Measurements from ENCODE around the gene KRT8. TPM values are rescaled to one million over a fixed set of nuclear protein-coding genes. Genes with fewer than 3 reads are reported as not detected.
A peak's percentile ranks its signal among the peaks of the same experiment; 100 is the strongest.

The KRT8 gene
- total and polyA plus RNA-seq, 4 experiments from 2014 or later = 0.29 to 1.1 (median 0.64) TPM

DNA sequence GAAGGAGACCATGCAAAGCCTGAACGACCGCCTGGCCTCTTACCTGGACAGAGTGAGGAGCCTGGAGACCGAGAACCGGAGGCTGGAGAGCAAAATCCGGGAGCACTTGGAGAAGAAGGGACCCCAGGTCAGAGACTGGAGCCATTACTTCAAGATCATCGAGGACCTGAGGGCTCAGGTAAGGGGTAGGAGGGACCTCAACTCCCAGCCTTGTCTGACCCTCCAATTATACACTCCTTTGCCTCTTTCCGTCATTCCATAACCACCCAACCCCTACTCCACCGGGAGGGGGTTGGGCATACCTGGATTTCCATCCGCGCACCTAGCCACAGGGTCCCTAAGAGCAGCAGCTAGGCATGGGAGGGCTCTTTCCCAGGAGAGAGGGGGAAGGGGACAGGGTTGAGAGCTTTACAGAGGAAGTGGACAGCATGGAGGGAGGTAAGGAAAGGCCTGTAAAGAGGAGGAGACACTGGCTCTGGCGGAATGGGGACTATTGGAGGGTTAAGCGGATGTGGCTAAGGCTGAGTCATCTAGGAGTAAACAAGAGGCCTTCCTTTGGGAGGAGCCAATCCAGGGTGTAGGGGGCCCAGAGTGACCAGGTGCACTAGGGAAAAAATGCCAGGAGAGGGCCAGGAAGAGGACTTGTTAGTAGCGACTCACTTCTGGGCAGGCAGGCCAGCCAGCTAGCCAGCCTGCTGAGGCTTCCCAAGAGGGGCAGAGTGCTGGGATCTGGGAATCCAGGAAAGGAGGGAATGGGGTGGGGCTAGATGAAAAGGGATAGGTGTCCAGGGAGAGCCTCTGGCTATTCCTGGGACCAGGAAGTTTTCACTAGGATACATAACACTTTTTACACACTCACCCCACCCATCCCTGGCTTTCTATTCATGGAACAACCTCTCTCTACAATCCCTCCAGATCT lies 44.8 kb upstream of the KRT8 start:
- Histone ChIP-seq H3K27ac (ENCODE audit: low read depth, low read length) (no peak overlapping the region), H3K4me1 (ENCODE audit: insufficient read depth, low read length) (peaks cover 8% of the 10 kb centered on the region), H3K9me3 (ENCODE audit: control insufficient read depth in 1 of 2, low read length in 2 of 2) (no peaks in the 10 kb centered on the region), H3K27me3 (ENCODE audit: insufficient read depth, low read length) (no peaks in the 10 kb centered on the region), H3K4me3 (ENCODE audit: low read length in 2 of 2) (peak overlapping the region in 1 of 2 donors; percentile 66), H3K36me3 (ENCODE audit: insufficient read depth, low read length) (no peaks in the 10 kb centered on the region)
- no peaks in the 10 kb centered on the region for H3K36me3 Mint-ChIP-seq
- H3K27ac Mint-ChIP-seq = peak overlapping the region in 5 of 7 donors; percentile 38 to 76 (median 69)
- peaks cover 0 to 6% of the 10 kb centered on the region in 2 donors for H3K27me3 Mint-ChIP-seq
- ChIA-PET POLR2A (ENCODE audit: partially characterized antibody) (no interaction called here), CTCF (ENCODE audit: partially characterized antibody) (interaction anchor here (0.8 to 3.4 kb wide), 2 partner anchors 10 to 31 kb away, joined by 3 to 12 read pairs; no protein-coding TSS in a partner anchor)
- DNase-seq = no peak
- no peaks in the 10 kb centered on the region for H3K9me3 Mint-ChIP-seq
- H3K4me3 Mint-ChIP-seq = peak overlapping the region; percentile 52 to 83 (median 69)
- H3K4me1 Mint-ChIP-seq = peaks cover 2 to 22% (median 12%) of the 10 kb centered on the region in 4 donors
- intact Hi-C loops (cut with micrococcal nuclease) = no loop called here

DNA sequence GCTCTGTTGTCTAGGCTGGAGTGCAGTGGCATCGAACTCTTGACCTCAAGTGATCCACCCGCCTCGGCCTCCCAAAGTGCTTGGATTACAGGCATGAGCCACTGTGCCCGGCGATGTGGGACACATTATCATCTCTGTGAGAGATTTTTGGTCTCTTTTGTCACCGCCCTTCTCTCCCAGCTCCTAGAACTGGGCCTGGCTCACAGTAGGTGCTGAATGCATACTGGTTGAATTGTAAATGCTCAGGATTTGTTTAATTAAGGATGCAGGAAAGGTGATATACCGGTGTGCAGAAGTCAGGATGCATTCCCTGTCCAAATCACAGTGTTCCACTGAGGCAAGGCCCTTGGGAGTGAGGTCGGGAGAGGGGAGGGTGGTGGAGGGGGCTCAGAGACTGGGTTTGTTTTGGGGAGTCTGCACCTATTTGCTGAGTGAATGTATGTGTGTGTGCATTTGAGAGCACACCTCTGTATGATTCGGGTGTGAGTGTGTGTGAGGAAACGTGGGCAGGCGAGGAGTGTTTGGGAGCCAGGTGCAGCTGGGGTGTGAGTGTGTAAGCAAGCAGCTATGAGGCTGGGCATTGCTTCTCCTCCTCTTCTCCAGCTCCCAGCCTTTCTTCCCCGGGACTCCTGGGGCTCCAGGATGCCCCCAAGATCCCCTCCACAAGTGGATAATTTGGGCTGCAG lies 43.0 kb upstream of the KRT8 start:
- Histone ChIP-seq H3K27ac (ENCODE audit: low read depth, low read length) (no peak overlapping the region), H3K27me3 (ENCODE audit: insufficient read depth, low read length) (no peaks in the 10 kb centered on the region), H3K36me3 (ENCODE audit: insufficient read depth, low read length) (no peaks in the 10 kb centered on the region), H3K9me3 (ENCODE audit: control insufficient read depth in 1 of 2, low read length in 2 of 2) (no peaks in the 10 kb centered on the region), H3K4me3 (ENCODE audit: low read length in 2 of 2) (no peak overlapping the region), H3K4me1 (ENCODE audit: insufficient read depth, low read length) (peaks cover 8% of the 10 kb centered on the region)
- no peak for DNase-seq
- intact Hi-C loops (cut with micrococcal nuclease) = no loop called here
- POLR2A ChIA-PET (ENCODE audit: partially characterized antibody) = no interaction called here
- Mint-ChIP-seq H3K4me1 (peaks cover 2 to 22% (median 12%) of the 10 kb centered on the region in 4 donors), H3K27ac (peak overlapping the region in 5 of 7 donors; percentile 47 to 74 (median 51)), H3K36me3 (no peaks in the 10 kb centered on the region), H3K27me3 (peaks cover 3 to 6% of the 10 kb centered on the region in 2 donors), H3K4me3 (peak overlapping the region; percentile 65 to 91 (median 87)), H3K9me3 (no peaks in the 10 kb centered on the region)
- CTCF ChIA-PET (ENCODE audit: partially characterized antibody) = interaction anchor here (0.7 kb wide), 1 partner anchor 70 kb away, joined by 3 read pairs; no protein-coding TSS in a partner anchor

DNA sequence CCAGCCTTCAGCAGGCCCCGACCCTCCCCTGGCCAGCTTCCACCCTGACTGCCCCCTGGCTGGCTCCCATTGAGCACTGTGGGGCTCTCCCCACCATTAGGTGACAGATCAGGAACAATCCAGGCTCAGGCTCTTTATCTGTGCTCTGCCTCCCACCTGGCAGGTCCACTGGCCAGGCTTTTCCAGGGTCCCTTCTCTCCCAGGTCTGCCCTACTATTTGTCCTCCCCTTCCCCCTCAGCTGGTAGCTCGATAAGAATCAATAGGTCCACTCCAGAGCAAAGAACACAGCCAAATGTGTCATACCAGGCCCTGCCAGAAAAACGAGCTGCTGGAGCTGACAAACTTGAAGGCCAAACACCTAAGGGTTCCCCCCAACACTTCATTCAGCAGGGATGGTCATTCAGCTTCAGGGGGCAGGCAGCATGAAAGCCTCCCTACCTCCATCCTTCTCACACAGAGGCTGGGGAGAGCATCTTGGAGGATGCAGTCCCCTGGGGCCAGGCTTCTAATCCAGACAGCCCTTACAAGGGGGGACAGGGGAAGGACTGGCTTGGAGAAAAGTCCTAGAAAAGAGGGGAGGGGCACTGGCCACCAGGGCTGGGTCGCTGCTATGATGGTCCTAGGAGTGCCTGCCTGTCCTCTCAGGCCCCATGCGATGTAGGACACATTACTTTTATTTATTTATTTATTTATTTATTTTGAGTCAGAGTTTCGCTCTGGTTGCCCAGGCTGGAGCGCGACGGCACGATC lies 42.1 kb upstream of the KRT8 start:
- intact Hi-C loops (cut with micrococcal nuclease) = no loop called here
- Mint-ChIP-seq H3K4me3 (peak overlapping the region in 2 of 8 donors; percentile 23 to 54), H3K4me1 (peaks cover 2 to 22% (median 12%) of the 10 kb centered on the region in 4 donors), H3K27ac (peak overlapping the region in 1 of 7 donors; percentile 73), H3K36me3 (no peaks in the 10 kb centered on the region), H3K27me3 (peaks cover 4 to 6% of the 10 kb centered on the region in 2 donors), H3K9me3 (no peaks in the 10 kb centered on the region)
- Histone ChIP-seq H3K4me1 (ENCODE audit: insufficient read depth, low read length) (peaks cover 8% of the 10 kb centered on the region), H3K4me3 (ENCODE audit: low read length in 2 of 2) (no peak overlapping the region), H3K36me3 (ENCODE audit: insufficient read depth, low read length) (no peaks in the 10 kb centered on the region), H3K9me3 (ENCODE audit: control insufficient read depth in 1 of 2, low read length in 2 of 2) (no peaks in the 10 kb centered on the region), H3K27me3 (ENCODE audit: insufficient read depth, low read length) (no peaks in the 10 kb centered on the region), H3K27ac (ENCODE audit: low read depth, low read length) (no peak overlapping the region)
- no peak for DNase-seq
- ChIA-PET CTCF (ENCODE audit: partially characterized antibody) (interaction anchor here (0.8 to 1.1 kb wide), 2 partner anchors 11 to 62 kb away, joined by 3 to 4 read pairs; no protein-coding TSS in a partner anchor), POLR2A (ENCODE audit: partially characterized antibody) (no interaction called here)

DNA sequence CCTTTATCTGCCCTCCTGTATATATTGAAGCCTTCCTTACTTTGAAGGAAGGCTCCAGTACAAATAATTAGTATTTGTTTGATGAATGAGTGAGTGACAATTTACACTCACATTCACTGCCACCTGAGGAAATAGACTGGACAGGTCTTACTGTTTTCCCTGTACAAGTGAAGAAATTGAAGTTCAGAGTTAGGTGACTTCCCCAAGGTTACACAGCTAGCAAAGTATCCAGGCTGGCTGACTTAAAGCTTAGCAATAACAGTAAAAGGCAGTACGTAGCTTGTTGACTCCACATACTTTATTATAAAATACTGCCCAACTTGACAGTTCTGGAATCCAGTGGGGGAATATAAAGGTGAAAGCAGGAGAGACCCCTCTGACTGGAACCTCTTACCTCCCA lies 41.5 kb upstream of the KRT8 start:
- no peaks in the 10 kb centered on the region for H3K9me3 Mint-ChIP-seq
- Histone ChIP-seq H3K4me3 (ENCODE audit: low read length in 2 of 2) (no peak overlapping the region), H3K27ac (ENCODE audit: low read depth, low read length) (no peak overlapping the region), H3K9me3 (ENCODE audit: control insufficient read depth in 1 of 2, low read length in 2 of 2) (no peaks in the 10 kb centered on the region), H3K36me3 (ENCODE audit: insufficient read depth, low read length) (no peaks in the 10 kb centered on the region), H3K27me3 (ENCODE audit: insufficient read depth, low read length) (no peaks in the 10 kb centered on the region), H3K4me1 (ENCODE audit: insufficient read depth, low read length) (peaks cover 8% of the 10 kb centered on the region)
- intact Hi-C loops (cut with micrococcal nuclease) = no loop called here
- ChIA-PET POLR2A (ENCODE audit: partially characterized antibody) (no interaction called here), CTCF (ENCODE audit: partially characterized antibody) (interaction anchor here (0.8 to 1.1 kb wide), 2 partner anchors 10 to 61 kb away, joined by 3 to 4 read pairs; no protein-coding TSS in a partner anchor)
- no peak overlapping the region for H3K27ac Mint-ChIP-seq
- H3K4me1 Mint-ChIP-seq = peaks cover 2 to 22% (median 12%) of the 10 kb centered on the region in 4 donors
- no peaks in the 10 kb centered on the region for H3K36me3 Mint-ChIP-seq
- DNase-seq = no peak
- peaks cover 4 to 6% of the 10 kb centered on the region in 2 donors for H3K27me3 Mint-ChIP-seq
- no peak overlapping the region for H3K4me3 Mint-ChIP-seq

DNA sequence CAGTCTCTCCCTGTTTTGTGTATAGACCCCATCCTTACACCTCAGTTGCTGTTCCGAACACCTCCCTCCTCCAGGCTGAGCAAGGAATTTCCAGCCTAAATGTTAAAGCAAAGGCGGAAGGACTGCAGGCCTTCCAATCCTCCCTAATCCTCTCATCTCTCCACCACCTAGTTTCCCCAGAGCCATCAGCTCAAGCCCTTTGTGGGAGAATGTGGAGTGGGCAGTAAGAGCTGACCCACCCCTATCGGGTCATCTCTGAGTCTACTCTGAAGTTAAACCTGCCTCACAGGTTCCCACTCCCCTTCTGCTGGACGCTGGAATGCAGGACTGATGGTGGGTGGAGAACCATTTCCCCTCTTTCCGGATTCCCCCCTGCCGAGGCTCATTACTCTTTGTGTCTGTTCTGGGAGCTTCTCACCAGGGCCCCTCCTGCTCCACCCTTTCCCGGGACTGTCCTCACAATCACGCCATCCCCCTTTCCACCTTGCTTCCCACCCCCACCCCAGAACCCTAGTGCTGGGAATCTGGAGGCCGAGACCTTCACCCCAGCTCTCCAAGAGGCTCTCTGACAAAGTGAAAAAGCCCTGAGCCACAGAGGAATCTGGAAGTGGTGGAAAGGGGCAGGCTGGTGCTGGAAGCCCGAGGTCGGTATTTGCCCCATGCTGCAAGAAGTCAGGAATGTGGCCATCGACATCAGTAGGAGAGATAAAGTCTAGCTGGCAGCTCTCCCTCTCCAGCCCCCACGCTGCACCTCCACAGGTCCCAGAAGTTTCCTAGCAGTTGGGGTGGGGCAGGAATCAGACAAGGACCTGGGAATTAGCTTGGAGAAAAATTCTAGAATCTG lies 40.7 kb upstream of the KRT8 start:
- no peak overlapping the region for H3K4me3 Mint-ChIP-seq

DNA sequence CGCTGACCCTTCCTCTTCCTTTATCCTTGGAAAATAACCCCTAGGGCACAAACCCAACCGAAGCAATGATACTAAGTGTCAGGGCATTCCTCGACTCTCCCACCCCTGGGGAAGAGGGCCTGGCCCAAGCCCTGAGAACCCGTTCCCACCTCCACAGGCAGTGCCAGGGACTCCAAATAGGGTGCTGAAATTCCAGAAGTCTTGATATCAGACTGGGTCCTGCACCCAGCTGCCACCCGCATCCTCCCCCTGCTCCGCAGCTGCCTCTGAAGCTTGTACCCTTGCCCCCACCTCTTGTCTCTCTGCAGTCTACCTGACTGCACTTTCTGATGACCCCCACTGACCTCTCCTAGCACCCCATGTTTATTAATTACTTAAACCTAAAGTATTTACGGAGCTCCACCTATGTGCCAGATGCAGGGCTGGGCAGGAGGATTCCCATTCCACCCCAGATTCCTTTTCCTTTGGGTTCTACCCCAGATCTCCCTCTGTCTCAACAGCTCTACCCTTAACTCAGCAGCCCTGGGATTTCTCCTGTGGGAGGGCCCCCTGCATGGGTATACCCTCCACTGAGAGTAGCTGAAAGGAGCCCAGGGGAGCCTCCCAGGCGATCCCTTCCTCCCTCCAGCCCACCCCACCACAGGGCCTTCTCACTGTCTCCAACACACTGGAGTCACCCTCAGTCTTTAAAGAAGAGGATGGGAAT lies 40.0 kb upstream of the KRT8 start:
- Histone ChIP-seq H3K36me3 (ENCODE audit: insufficient read depth, low read length) (no peaks in the 10 kb centered on the region), H3K27ac (ENCODE audit: low read depth, low read length) (no peak overlapping the region), H3K27me3 (ENCODE audit: insufficient read depth, low read length) (no peaks in the 10 kb centered on the region), H3K4me1 (ENCODE audit: insufficient read depth, low read length) (peaks cover 8% of the 10 kb centered on the region), H3K4me3 (ENCODE audit: low read length in 2 of 2) (no peak overlapping the region), H3K9me3 (ENCODE audit: control insufficient read depth in 1 of 2, low read length in 2 of 2) (no peaks in the 10 kb centered on the region)
- POLR2A ChIA-PET (ENCODE audit: partially characterized antibody) = no interaction called here
- Mint-ChIP-seq H3K4me3 (no peak overlapping the region), H3K4me1 (peaks cover 2 to 18% (median 8%) of the 10 kb centered on the region in 4 donors), H3K27ac (peak overlapping the region in 2 of 7 donors; percentile 36 to 49), H3K36me3 (no peaks in the 10 kb centered on the region), H3K9me3 (peaks cover 0 to 2% (median under 1%) of the 10 kb centered on the region in 8 donors), H3K27me3 (peaks cover 4 to 6% of the 10 kb centered on the region in 2 donors)
- DNase-seq = no peak
- CTCF ChIA-PET (ENCODE audit: partially characterized antibody) = interaction anchor here (1.1 to 1.4 kb wide), 2 partner anchors 36 to 59 kb away, joined by 3 to 7 read pairs; no protein-coding TSS in a partner anchor
- intact Hi-C loops (cut with micrococcal nuclease) = no loop called here

More for the DNA sequence above, 40.7 kb upstream of the KRT8 start:
- ChIA-PET POLR2A (ENCODE audit: partially characterized antibody) (no interaction called here), CTCF (ENCODE audit: partially characterized antibody) (interaction anchor here (1.1 to 1.4 kb wide), 2 partner anchors 35 to 60 kb away, joined by 3 to 7 read pairs; no protein-coding TSS in a partner anchor)
- H3K27me3 Mint-ChIP-seq = peaks cover 4 to 6% of the 10 kb centered on the region in 2 donors
- intact Hi-C loops (cut with micrococcal nuclease) = no loop called here
- peaks cover 8% of the 10 kb centered on the region for H3K4me1 ChIP-seq (ENCODE audit: insufficient read depth, low read length)
- DNase-seq = no peak
- H3K9me3 Mint-ChIP-seq = no peaks in the 10 kb centered on the region
- no peaks in the 10 kb centered on the region for H3K27me3 ChIP-seq (ENCODE audit: insufficient read depth, low read length)
- no peaks in the 10 kb centered on the region for H3K36me3 Mint-ChIP-seq
- H3K4me3 ChIP-seq (ENCODE audit: low read length in 2 of 2) = no peak overlapping the region
- H3K27ac Mint-ChIP-seq = peak overlapping the region in 2 of 7 donors; percentile 49 to 68
- H3K4me1 Mint-ChIP-seq = peaks cover 2 to 19% (median 11%) of the 10 kb centered on the region in 4 donors
- no peaks in the 10 kb centered on the region for H3K9me3 ChIP-seq (ENCODE audit: control insufficient read depth in 1 of 2, low read length in 2 of 2)
- H3K27ac ChIP-seq (ENCODE audit: low read depth, low read length) = no peak overlapping the region
- H3K36me3 ChIP-seq (ENCODE audit: insufficient read depth, low read length) = no peaks in the 10 kb centered on the region

Measured in CD4-positive, alpha-beta memory T cell (primary cell).